K562 (cell line): ENCODE measurements around the gene TACR1. TPM values are rescaled to one million over a fixed set of nuclear protein-coding genes. Genes with fewer than 3 reads are reported as not detected.

ENCODE experiments used
- ATAC-seq: fragments of 200-7000 bp; cut with Tn5 transposase; 3 replicates; pipeline ENCODE4 v1.9.1; 2020; ENCODE audit warnings: moderate library complexity
- BruUV-seq: library from RNA; stranded (reverse); fragments of 400-500 nt; replicated peaks from 2 replicates; lab custom pipeline; 2021; lab: Mats Ljungman, UMichigan
- CTCF ChIA-PET: fragments of 300-600 bp; formaldehyde crosslinking; extraction: SDS; loops from one replicate; lab custom pipeline; 2021; ENCODE audit warnings: low intra/inter-chr PET ratio; lab: Yijun Ruan, JAX
- POLR2A ChIA-PET: fragments of 300-600, 350-650 bp; sonication (Branson Sonifier 250); formaldehyde crosslinking; extraction: SDS; loops from one replicate; lab custom pipeline; 2021; ENCODE audit warnings: antibody characterized with exemption, inconsistent platforms; lab: Yijun Ruan, JAX
- DNase-seq, 4 experiments: peaks; one replicate each; pipeline versions ENCODE4 v3.0.0 to v3.0.0-alpha.2; 2011 to 2018; ENCODE audit warnings: low spot score in 3 of 4, mixed read lengths in 3 of 4; ENCODE audit errors: extremely low read depth in 1 of 4
- FAIRE-seq: peaks from 2 replicates; lab custom pipeline; 2011; peaks lifted over from hg19 to GRCh38; lab: Jason Lieb, UNC
- H2AFZ ChIP-seq: 2 replicates; pipeline ENCODE4 v1.6.0; 2011; ENCODE audit warnings: low read depth, low read length, control low read depth, inconsistent platforms
- H3K27ac ChIP-seq: fragments of 200-600 bp; 3 replicates; pipeline ENCODE4 v1.8.0; 2011; ENCODE audit warnings: low read depth, mild to moderate bottlenecking, control low read depth, inconsistent platforms, low read length, moderate library complexity, mixed read lengths; ENCODE audit errors: extremely low read depth
- H3K27me3 ChIP-seq, 2 experiments: fragments of 300-600 bp in 1 of 2; 2 replicates in 1 of 2; 3 replicates in 1 of 2; pipeline versions ENCODE4 v1.6.0 to v1.8.0; 2011; ENCODE audit warnings: inconsistent platforms in 2 of 2, low read length in 2 of 2, mild to moderate bottlenecking in 1 of 2, mixed read lengths in 1 of 2, moderate library complexity in 1 of 2; ENCODE audit not compliant: control insufficient read depth in 2 of 2, insufficient read depth in 2 of 2
- H3K36me3 ChIP-seq: fragments of 300-600 bp; 3 replicates; pipeline ENCODE4 v1.8.0; 2011; ENCODE audit warnings: mild to moderate bottlenecking, low read length, inconsistent platforms; ENCODE audit not compliant: control insufficient read depth, insufficient read depth
- H3K4me1 ChIP-seq, 2 experiments: fragments of 200-600 bp in 1 of 2; replicated peaks in 1 of 2; 2 replicates in 1 of 2; 3 replicates in 1 of 2; pipeline versions ENCODE4 v1.5.1 to v1.8.0; 2011; ENCODE audit warnings: inconsistent platforms in 2 of 2, low read length in 2 of 2, mild to moderate bottlenecking in 1 of 2, mixed read lengths in 1 of 2, moderate library complexity in 1 of 2; ENCODE audit not compliant: control insufficient read depth in 2 of 2, insufficient read depth in 2 of 2
- H3K4me2 ChIP-seq: 2 replicates; pipeline ENCODE4 v1.6.1; 2011; ENCODE audit warnings: low read length, control low read depth, inconsistent platforms, mixed read lengths; ENCODE audit not compliant: insufficient read depth
- H3K4me3 ChIP-seq: fragments of 200-600 bp; sonication (generic), shearing (Covaris generic); 2 replicates; pipeline ENCODE4 v1.5.1; 2016; ENCODE audit warnings: control low read depth, inconsistent platforms
- H3K79me2 ChIP-seq: fragments of 200-600 bp; 3 replicates; pipeline ENCODE4 v1.8.0; 2011; ENCODE audit warnings: low read length, inconsistent platforms; ENCODE audit not compliant: control insufficient read depth, insufficient read depth
- H3K9ac ChIP-seq, 2 experiments: 2 replicates each; pipeline versions ENCODE4 v1.6.0 to v1.6.1; 2011; ENCODE audit warnings: low read depth in 2 of 2, low read length in 2 of 2, control low read depth in 1 of 2, inconsistent platforms in 1 of 2, mild to moderate bottlenecking in 1 of 2, mixed read lengths in 1 of 2; ENCODE audit not compliant: insufficient read depth in 1 of 2
- H3K9me1 ChIP-seq: one replicate; pipeline ENCODE4 v1.6.0; 2011; ENCODE audit warnings: inconsistent platforms, mild to moderate bottlenecking, low read length, moderate library complexity; ENCODE audit not compliant: control insufficient read depth, insufficient read depth
- H3K9me3 ChIP-seq: replicated peaks from 2 replicates; pipeline ENCODE4 v1.5.1; 2011; ENCODE audit warnings: low read depth, low read length, inconsistent platforms; ENCODE audit not compliant: control insufficient read depth, insufficient read depth
- H4K20me1 ChIP-seq: replicated peaks from 2 replicates; pipeline ENCODE4 v1.6.1; 2011; ENCODE audit warnings: low read length, inconsistent platforms, mixed read lengths; ENCODE audit not compliant: control insufficient read depth, insufficient read depth
- CHD2 ChIP-seq: IDR thresholded peaks from 2 replicates; pipeline ENCODE4 v1.6.1; 2011; ENCODE audit warnings: low read depth, low read length
- HDGF ChIP-seq: fragments of 450-650 bp; IDR thresholded peaks from 2 replicates; pipeline ENCODE4 v1.6.1; 2016
- HLTF ChIP-seq: fragments of 450-650 bp; IDR thresholded peaks from 2 replicates; pipeline ENCODE4 v1.6.1; 2016
- HNRNPLL ChIP-seq: fragments of 200-400 bp; formaldehyde crosslinking; IDR thresholded peaks from 2 replicates; pipeline ENCODE4 v1.6.1; 2017; ENCODE audit warnings: low read length, low read depth, mild to moderate bottlenecking; ENCODE audit not compliant: poor library complexity, severe bottlenecking
- KAT8 ChIP-seq: fragments of 450-650 bp; IDR thresholded peaks from 2 replicates; pipeline ENCODE4 v1.6.1; 2016; ENCODE audit warnings: low read depth, mild to moderate bottlenecking
- NRF1 ChIP-seq, 2 experiments: fragments of 450-650 bp; IDR thresholded peaks in 1 of 2; conservative IDR thresholded peaks in 1 of 2; 2 replicates each; pipeline ENCODE4 v1.6.1; 2014; ENCODE audit warnings: mild to moderate bottlenecking in 2 of 2
- POLR2G ChIP-seq: fragments of 200-400 bp; formaldehyde crosslinking; IDR thresholded peaks from 2 replicates; pipeline ENCODE4 v1.6.1; 2017; ENCODE audit warnings: low read depth, mild to moderate bottlenecking, antibody characterized with exemption, low read length, moderate library complexity
- THRAP3 ChIP-seq: fragments of 450-650 bp; IDR thresholded peaks from 2 replicates; pipeline ENCODE4 v1.6.1; 2016; ENCODE audit warnings: mild to moderate bottlenecking, inconsistent platforms, borderline replicate concordance
- ZC3H4 ChIP-seq: sonication (generic); formaldehyde crosslinking; IDR thresholded peaks from 2 replicates; pipeline ENCODE4 v1.9.0; 2021; ENCODE audit warnings: missing genetic modification reagents, borderline replicate concordance
- ZNF197 ChIP-seq: fragments of 200-800 bp; sonication (Bioruptor generic); IDR thresholded peaks from 2 replicates; pipeline ENCODE4 v1.6.1; 2016; ENCODE audit warnings: low read depth, missing genetic modification characterization, missing compliant biosample characterization
- ZNF212 ChIP-seq: fragments of 450-650 bp; formaldehyde crosslinking; IDR thresholded peaks from 2 replicates; pipeline ENCODE4 v1.4.0; 2020; ENCODE audit warnings: mild to moderate bottlenecking
- ZNF347 ChIP-seq: fragments of 450-650 bp; formaldehyde crosslinking; IDR thresholded peaks from 2 replicates; pipeline ENCODE4 v1.4.0; 2020; ENCODE audit warnings: low read depth, mild to moderate bottlenecking, moderate library complexity
- WGBS: fragments of 100-300 bp; shearing (Covaris generic); methylation state at CpG from one replicate; pipeline ENCODE4 v1.1.6; 2016; ENCODE audit warnings: low coverage, mixed read lengths; ENCODE audit not compliant: insufficient coverage; ENCODE audit errors: missing lambda C conversion rate; 5-methylcytosine and 5-hydroxymethylcytosine counted together
- in situ Hi-C: fragments of 300-500 bp; cut with MboI; formaldehyde crosslinking; loops from 4 replicates; pipeline ENCODE4 v1.15.0; 2018; ENCODE audit warnings: inconsistent platforms, mixed read lengths
- intact Hi-C: fragments of 100-400 bp; cut with micrococcal nuclease; formaldehyde crosslinking; loops from 2 replicates; pipeline ENCODE4 v1.14.2; 2022
- polyA plus RNA-seq, 8 experiments: library from polyadenylated mRNA; depleted of rRNA in 4 of 8; stranded (reverse) in 5 of 8; unstranded in 3 of 8; fragments of >200 nt; fragmentation: Nextera tagmentation in 2 of 8; fragmentation: Illumina TruSeq in 1 of 8; extraction: Ambion mirVana in 2 of 8; extraction: Trizol in 1 of 8; gene quantifications; 2 replicates each; pipeline versions ENCODE4 v1.2.1 to v1.2.3, GENCODE V29; 2011 to 2014; ENCODE audit warnings: inconsistent platforms in 1 of 8, missing spikeins in 1 of 8
- total RNA-seq, 7 experiments: library from RNA; depleted of rRNA in 6 of 7; stranded (reverse); fragments of >200 nt in 6 of 7; fragmentation: Illumina TruSeq in 2 of 7; extraction: Trizol in 2 of 7; gene quantifications; 2 replicates each; pipeline versions ENCODE4 v1.2.1 to v1.2.3, GENCODE V29; 2011 to 2021; ENCODE audit warnings: low replicate concordance in 1 of 7
- TF ChIP-seq, protein P1 (sequence below): fragments of 450-650 bp; formaldehyde crosslinking; IDR thresholded peaks from 2 replicates; pipeline ENCODE4 v1.4.0; 2020; ENCODE audit warnings: mild to moderate bottlenecking, moderate library complexity
- TF ChIP-seq, protein P2 (sequence below): fragments of 250-450 bp; sonication (Bioruptor Pico); IDR thresholded peaks from 2 replicates; pipeline ENCODE4 v1.4.0; 2020; ENCODE audit warnings: borderline replicate concordance

The TACR1 gene
- total and polyA plus RNA-seq, 9 of the 15 experiments (the other 6 are each of a cell fraction or from before 2014, with no cell fraction given): not detected

DNA sequence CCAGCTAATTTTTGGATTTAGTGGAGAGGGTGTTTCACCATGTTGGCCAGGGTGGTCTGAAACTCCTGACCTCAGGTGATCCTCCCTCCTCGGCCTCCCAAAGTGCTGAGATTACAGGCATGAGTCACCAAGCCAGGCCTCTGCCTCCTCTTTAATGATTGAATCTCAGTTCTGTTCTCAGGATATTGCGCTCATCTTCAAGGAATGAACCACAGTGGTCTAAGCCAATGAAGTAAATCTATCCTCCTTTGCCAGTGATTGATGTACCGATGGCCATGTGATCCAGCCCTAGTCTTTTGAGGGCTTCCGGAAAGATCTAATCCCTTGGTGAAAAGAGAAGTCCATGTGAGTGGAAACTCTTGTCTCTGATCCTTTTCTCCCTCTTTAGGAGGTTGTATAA, 192.3 kb downstream of the TACR1 start:
- Histone ChIP-seq H3K4me2 (no peak overlapping the region), H3K79me2 (no peaks in the 10 kb centered on the region), H3K4me3 (no peak overlapping the region), H3K4me1 (no peaks in the 10 kb centered on the region), H3K9me3 (no peaks in the 10 kb centered on the region), H2AFZ (no peak overlapping the region), H3K27ac (no peak overlapping the region), H3K36me3 (no peaks in the 10 kb centered on the region), H4K20me1 (no peaks in the 10 kb centered on the region), H3K9ac (no peak overlapping the region), H3K9me1 (no peaks in the 10 kb centered on the region), H3K27me3 (no peaks in the 10 kb centered on the region)
- no peak for TF ChIP-seq HNRNPLL
- TF ChIP-seq ZC3H4 (CRISPR knock-in tag): no peak
- TF ChIP-seq KAT8: no peak
- no peak for TF ChIP-seq POLR2G
- TF ChIP-seq HDGF: no peak
- TF ChIP-seq, protein P1, sequence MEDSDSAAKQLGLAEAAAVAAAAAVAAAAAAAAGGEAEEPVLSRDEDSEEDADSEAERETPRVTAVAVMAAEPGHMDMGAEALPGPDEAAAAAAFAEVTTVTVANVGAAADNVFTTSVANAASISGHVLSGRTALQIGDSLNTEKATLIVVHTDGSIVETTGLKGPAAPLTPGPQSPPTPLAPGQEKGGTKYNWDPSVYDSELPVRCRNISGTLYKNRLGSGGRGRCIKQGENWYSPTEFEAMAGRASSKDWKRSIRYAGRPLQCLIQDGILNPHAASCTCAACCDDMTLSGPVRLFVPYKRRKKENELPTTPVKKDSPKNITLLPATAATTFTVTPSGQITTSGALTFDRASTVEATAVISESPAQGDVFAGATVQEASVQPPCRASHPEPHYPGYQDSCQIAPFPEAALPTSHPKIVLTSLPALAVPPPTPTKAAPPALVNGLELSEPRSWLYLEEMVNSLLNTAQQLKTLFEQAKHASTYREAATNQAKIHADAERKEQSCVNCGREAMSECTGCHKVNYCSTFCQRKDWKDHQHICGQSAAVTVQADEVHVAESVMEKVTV (CRISPR knock-in tag): no peak
- no peak for TF ChIP-seq ZNF347 (CRISPR knock-in tag)
- no peak for TF ChIP-seq HLTF
- no peak for TF ChIP-seq NRF1 (conservative IDR thresholded peaks at IDR 0.05 in 1 of 2, IDR thresholded peaks at IDR 0.05 in 1 of 2)
- TF ChIP-seq, protein P2, sequence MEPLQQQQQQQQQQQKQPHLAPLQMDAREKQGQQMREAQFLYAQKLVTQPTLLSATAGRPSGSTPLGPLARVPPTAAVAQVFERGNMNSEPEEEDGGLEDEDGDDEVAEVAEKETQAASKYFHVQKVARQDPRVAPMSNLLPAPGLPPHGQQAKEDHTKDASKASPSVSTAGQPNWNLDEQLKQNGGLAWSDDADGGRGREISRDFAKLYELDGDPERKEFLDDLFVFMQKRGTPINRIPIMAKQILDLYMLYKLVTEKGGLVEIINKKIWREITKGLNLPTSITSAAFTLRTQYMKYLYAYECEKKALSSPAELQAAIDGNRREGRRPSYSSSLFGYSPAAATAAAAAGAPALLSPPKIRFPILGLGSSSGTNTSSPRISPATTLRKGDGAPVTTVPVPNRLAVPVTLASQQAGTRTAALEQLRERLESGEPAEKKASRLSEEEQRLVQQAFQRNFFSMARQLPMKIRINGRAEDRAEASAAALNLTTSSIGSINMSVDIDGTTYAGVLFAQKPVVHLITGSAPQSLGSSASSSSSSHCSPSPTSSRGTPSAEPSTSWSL (CRISPR knock-in tag): no peak
- TF ChIP-seq ZNF197: no peak
- TF ChIP-seq ZNF212: no peak
- no peak for TF ChIP-seq CHD2
- TF ChIP-seq THRAP3: no peak
- DNase-seq (no peak), FAIRE-seq (no peak), ATAC-seq (no peak)
- CTCF ChIA-PET: no interaction called here
- no TSS peak for BruUV-seq
- intact Hi-C loops (no loop called here), in situ Hi-C loops (no loop called here)
- POLR2A ChIA-PET: no interaction called here
- 0% methylated on average over 4 of the region's 4 CpGs for WGBS
